Right lobe of liver (tissue), 6 donors: ENCODE results near the gene SMYD1. TPM values are rescaled to one million over a fixed set of nuclear protein-coding genes. Genes with fewer than 3 reads are reported as not detected.

Source experiments
- ATAC-seq, 4 donors: fragments of 200-7000 bp; cut with Tn5 transposase; one replicate each; pipeline ENCODE4 v1.9.1; 2020; ENCODE audit warnings: mild to moderate bottlenecking in 4 of 4, moderate library complexity in 4 of 4
- DNase-seq, 3 donors: peaks; one replicate each; pipeline ENCODE4 v3.0.0-alpha.2; 2020
- H3K27ac ChIP-seq, 3 donors: fragments of 200-600 bp; one replicate each; pipeline ENCODE4 v1.8.0; 2022
- H3K27me3 ChIP-seq, 2 donors: fragments of 200-600 bp; one replicate each; pipeline ENCODE4 v1.8.0; 2022
- H3K36me3 ChIP-seq, 4 donors: fragments of 200-600 bp; sonication (generic) in 1 of 4; one replicate each; pipeline versions ENCODE4 v1.5.1 to v1.8.0; 2017 to 2022; ENCODE audit warnings: control low read depth in 1 of 4
- H3K4me1 ChIP-seq, 4 donors: fragments of 200-600 bp; sonication (generic) in 1 of 4; one replicate each; pipeline versions ENCODE4 v1.5.1 to v1.8.0; 2017 to 2022; ENCODE audit warnings: control low read depth in 1 of 4
- H3K4me3 ChIP-seq, 3 donors: fragments of 200-600 bp; one replicate each; pipeline ENCODE4 v1.8.0; 2022
- H3K9me3 ChIP-seq, 4 donors: fragments of 200-600 bp; sonication (generic) in 1 of 4; one replicate each; pipeline versions ENCODE4 v1.5.1 to v1.8.0; 2017 to 2022; ENCODE audit warnings: control low read depth in 1 of 4
- POLR2A ChIP-seq: fragments of 450-650 bp; IDR thresholded peaks from one replicate; pipeline ENCODE4 v1.6.1; 2017; ENCODE audit warnings: antibody characterized with exemption, mild to moderate bottlenecking
- WGBS: methylation state at CpG from one replicate; pipeline ENCODE4 v1.1.6; 2018; ENCODE audit warnings: low coverage, low lambda C conversion rate; ENCODE audit not compliant: insufficient coverage; ENCODE audit errors: missing lambda C conversion rate; 5-methylcytosine and 5-hydroxymethylcytosine counted together
- intact Hi-C, 2 donors: fragments of 100-400 bp; cut with DNase I; formaldehyde crosslinking; loops; one replicate each; pipeline versions ENCODE4 v1.11.2 to v1.14.1; 2022
- total RNA-seq, 6 experiments: library from RNA; depleted of rRNA in 2 of 6; stranded (reverse); fragments of >200 nt in 2 of 6; fragmentation: NEBNext Ultra II Directional in 3 of 6; extraction: Animal tissue kit (Norgen Biotek cat#: 25700) in 3 of 6; gene quantifications; one replicate each; pipeline versions ENCODE4 v1.1.0 to v1.2.4, GENCODE V29; 2016 to 2023
- TF ChIP-seq, protein P1 (sequence below), 4 donors: fragments of 200-600 bp in 3 of 4; fragments of 450-650 bp in 1 of 4; IDR thresholded peaks; one replicate each; pipeline versions ENCODE4 v1.5.1 to v1.8.0; 2016 to 2022; ENCODE audit warnings: antibody characterized with exemption in 4 of 4, mild to moderate bottlenecking in 2 of 4
- donor health status: DM: no; HTN: yes; CAD: no.
- donor health status: DM: no; HTN: no; CAD: no.
- donor health status: DM: no; HTN: no; CAD: no.
- donor health status: DM: no; HTN: yes; CAD: no.
- donor health status: DM: no; HTN: yes; CAD: no.

Gene SMYD1
- total RNA-seq, 6 experiments from 2014 or later: not detected

DNA sequence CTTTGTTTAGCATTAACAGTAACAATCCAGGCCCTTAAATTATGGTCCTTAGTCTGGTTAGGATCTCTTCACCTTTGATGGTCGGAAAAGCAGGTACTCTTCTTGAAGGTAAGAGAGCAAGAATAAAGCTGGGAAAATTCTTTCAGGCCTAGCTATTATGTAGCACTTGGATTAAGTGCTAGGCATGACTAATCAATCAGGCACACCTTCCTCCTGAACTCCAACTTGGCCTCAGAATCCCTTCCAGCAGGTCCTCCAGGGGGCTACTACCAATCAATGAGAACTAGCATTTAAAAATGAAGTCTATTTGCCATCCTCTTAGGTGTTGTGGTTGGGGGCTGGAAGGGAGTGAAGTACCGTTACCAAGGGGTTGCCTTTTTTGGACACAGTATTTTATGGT lies 3.7 kb downstream of the SMYD1 start:
- Histone ChIP-seq H3K36me3 (no peaks in the 10 kb centered on the region), H3K4me1 (peaks cover 0 to 7% (median 0%) of the 10 kb centered on the region in 4 donors), H3K27ac (no peak overlapping the region), H3K4me3 (no peak overlapping the region), H3K9me3 (no peaks in the 10 kb centered on the region), H3K27me3 (no peaks in the 10 kb centered on the region)
- 81% methylated on average over 2 of the region's 2 CpGs for WGBS
- DNase-seq (no peak), ATAC-seq (no peak)
- intact Hi-C loops: no loop called here
- no peak for TF ChIP-seq POLR2A
- TF ChIP-seq, protein P1, sequence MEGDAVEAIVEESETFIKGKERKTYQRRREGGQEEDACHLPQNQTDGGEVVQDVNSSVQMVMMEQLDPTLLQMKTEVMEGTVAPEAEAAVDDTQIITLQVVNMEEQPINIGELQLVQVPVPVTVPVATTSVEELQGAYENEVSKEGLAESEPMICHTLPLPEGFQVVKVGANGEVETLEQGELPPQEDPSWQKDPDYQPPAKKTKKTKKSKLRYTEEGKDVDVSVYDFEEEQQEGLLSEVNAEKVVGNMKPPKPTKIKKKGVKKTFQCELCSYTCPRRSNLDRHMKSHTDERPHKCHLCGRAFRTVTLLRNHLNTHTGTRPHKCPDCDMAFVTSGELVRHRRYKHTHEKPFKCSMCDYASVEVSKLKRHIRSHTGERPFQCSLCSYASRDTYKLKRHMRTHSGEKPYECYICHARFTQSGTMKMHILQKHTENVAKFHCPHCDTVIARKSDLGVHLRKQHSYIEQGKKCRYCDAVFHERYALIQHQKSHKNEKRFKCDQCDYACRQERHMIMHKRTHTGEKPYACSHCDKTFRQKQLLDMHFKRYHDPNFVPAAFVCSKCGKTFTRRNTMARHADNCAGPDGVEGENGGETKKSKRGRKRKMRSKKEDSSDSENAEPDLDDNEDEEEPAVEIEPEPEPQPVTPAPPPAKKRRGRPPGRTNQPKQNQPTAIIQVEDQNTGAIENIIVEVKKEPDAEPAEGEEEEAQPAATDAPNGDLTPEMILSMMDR (IDR thresholded peaks at IDR 0.05): no peak

GRCh38 chr2:88074150-88074549 lies 6.5 kb downstream of the SMYD1 start:
- Histone ChIP-seq H3K27ac (no peak overlapping the region), H3K36me3 (no peaks in the 10 kb centered on the region), H3K4me1 (peaks cover 0 to 7% (median 0%) of the 10 kb centered on the region in 4 donors), H3K27me3 (no peaks in the 10 kb centered on the region), H3K9me3 (no peaks in the 10 kb centered on the region), H3K4me3 (no peak overlapping the region)
- TF ChIP-seq POLR2A: no peak
- TF ChIP-seq, protein P1 (IDR thresholded peaks at IDR 0.05): no peak
- intact Hi-C loops: no loop called here
- ATAC-seq (no peak), DNase-seq (no peak)

DNA sequence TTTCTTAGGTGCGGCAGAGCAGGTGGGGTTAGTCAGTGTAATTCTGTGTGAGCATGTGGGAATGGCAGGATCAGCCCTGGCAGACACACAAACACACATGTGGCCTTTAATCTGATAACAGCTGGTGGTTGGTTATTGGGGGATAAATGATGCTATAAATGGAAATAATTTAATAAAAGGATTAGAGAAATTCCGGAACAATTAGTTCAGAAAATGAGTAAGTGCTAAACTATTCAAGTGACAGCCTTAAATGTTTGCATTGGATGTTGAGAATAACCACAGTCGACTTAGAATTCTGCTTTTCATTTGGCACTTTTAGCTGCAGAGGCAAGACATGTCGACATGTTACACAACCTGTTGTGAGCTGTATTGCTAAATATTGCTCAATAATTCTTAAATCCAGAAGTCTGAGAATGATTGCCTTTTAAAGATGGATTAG lies 7.2 kb downstream of the SMYD1 start:
- ATAC-seq (peak in 3 of 4 donors; percentile 61 to 70 (median 65)), DNase-seq (no peak)
- H3K36me3 ChIP-seq: no peaks in the 10 kb centered on the region
- TF ChIP-seq, protein P1 (IDR thresholded peaks at IDR 0.05): no peak
- TF ChIP-seq POLR2A: no peak
- intact Hi-C loops: no loop called here
- H3K27ac ChIP-seq: no peak overlapping the region
- no peaks in the 10 kb centered on the region for H3K9me3 ChIP-seq
- WGBS: 30% methylated on average over 4 of the region's 4 CpGs
- H3K4me3 ChIP-seq: no peak overlapping the region
- peaks cover 0 to 7% (median 0%) of the 10 kb centered on the region in 4 donors for H3K4me1 ChIP-seq
- no peaks in the 10 kb centered on the region for H3K27me3 ChIP-seq

DNA sequence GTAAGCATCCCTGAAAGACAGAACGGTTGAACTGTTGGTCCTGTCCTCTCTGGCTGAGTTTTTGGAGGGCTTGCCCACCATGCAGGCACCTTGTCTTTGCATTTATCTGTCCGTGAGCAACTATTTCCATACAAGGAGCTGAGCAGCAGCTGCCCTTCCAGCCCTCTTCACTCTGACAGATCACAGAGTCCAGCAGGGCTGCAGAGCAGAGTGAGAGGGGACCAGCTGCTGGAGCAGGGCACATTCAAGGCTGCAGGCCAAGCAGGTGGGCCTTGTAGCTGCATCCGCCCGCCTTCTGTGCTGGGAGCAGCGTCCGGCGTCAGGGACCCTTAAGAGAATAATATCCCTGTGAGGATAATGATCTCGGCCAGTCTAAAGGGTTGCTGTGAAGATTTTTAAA lies 9.5 kb downstream of the SMYD1 start:
- 79% methylated on average over 4 of the region's 8 CpGs for WGBS
- DNase-seq: no peak

More for the DNA sequence above, 9.5 kb downstream of the SMYD1 start:
- H3K27ac ChIP-seq: no peak overlapping the region
- H3K4me1 ChIP-seq: peaks cover 0 to 7% (median 0%) of the 10 kb centered on the region in 4 donors
- H3K36me3 ChIP-seq: no peaks in the 10 kb centered on the region
- H3K27me3 ChIP-seq: no peaks in the 10 kb centered on the region
- H3K9me3 ChIP-seq: no peaks in the 10 kb centered on the region
- intact Hi-C loops: no loop called here
- H3K4me3 ChIP-seq: no peak overlapping the region
- ATAC-seq: no peak
- TF ChIP-seq, protein P1 (IDR thresholded peaks at IDR 0.05): no peak
- no peak for TF ChIP-seq POLR2A
